NCI-H146 treated with DMSO at 0.1 percent for 48 hours (cell line): ENCODE measurements around the gene ARHGAP33.

Source experiments
- DNase-seq: peaks from one replicate; lab custom pipeline; 2025; ENCODE audit not compliant: unreplicated experiment; lab: John Stamatoyannopoulos, UW

Gene ARHGAP33, protein sequence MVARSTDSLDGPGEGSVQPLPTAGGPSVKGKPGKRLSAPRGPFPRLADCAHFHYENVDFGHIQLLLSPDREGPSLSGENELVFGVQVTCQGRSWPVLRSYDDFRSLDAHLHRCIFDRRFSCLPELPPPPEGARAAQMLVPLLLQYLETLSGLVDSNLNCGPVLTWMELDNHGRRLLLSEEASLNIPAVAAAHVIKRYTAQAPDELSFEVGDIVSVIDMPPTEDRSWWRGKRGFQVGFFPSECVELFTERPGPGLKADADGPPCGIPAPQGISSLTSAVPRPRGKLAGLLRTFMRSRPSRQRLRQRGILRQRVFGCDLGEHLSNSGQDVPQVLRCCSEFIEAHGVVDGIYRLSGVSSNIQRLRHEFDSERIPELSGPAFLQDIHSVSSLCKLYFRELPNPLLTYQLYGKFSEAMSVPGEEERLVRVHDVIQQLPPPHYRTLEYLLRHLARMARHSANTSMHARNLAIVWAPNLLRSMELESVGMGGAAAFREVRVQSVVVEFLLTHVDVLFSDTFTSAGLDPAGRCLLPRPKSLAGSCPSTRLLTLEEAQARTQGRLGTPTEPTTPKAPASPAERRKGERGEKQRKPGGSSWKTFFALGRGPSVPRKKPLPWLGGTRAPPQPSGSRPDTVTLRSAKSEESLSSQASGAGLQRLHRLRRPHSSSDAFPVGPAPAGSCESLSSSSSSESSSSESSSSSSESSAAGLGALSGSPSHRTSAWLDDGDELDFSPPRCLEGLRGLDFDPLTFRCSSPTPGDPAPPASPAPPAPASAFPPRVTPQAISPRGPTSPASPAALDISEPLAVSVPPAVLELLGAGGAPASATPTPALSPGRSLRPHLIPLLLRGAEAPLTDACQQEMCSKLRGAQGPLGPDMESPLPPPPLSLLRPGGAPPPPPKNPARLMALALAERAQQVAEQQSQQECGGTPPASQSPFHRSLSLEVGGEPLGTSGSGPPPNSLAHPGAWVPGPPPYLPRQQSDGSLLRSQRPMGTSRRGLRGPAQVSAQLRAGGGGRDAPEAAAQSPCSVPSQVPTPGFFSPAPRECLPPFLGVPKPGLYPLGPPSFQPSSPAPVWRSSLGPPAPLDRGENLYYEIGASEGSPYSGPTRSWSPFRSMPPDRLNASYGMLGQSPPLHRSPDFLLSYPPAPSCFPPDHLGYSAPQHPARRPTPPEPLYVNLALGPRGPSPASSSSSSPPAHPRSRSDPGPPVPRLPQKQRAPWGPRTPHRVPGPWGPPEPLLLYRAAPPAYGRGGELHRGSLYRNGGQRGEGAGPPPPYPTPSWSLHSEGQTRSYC

DNA sequence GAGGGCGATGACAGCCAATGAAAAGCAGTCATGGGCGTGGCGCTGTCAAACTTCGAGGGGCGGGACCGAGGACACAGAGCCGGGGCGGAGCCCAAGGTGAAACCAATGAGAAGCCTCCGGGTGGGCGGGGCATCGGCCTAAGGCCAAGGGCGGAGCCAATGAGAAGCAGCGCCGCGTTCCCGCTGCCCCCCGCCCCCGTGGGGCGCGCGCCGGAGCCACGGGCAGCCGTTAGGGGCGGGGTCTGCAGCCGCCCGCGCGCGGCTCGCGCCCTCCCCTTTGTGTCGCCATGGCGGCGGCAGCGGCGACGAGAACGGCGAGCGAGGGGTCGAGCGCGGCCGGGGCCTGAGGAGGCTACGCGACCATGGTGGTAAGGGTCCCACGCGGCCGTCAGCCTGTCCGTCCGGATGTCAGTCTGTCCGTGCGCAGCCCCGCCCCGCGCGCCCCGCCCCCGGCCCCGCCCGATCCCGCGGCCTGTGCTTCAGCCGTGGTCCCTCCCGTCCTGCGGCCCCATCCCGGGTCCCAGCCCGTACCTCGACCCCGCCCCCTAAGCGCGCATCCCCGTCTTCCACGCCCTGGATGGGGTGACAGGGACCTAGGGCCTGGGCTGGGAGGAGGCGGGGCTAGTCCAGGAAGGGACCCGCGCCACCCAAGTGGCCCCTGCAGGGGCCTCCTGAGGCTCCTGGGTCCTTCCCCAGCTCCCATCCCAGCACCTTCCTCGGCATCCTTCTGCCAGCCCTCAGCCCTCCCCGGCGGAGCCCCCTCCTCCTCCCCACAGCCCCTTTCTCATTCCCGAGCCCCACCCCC lies at the start of gene ARHGAP33:
Gene ARHGAP33, plus strand, starts transcription at position 267 of the 804 bp plus-strand sequence. Its CDS starts 95 bp downstream, at position 362.
- peak; percentile 97 for DNase-seq

DNA sequence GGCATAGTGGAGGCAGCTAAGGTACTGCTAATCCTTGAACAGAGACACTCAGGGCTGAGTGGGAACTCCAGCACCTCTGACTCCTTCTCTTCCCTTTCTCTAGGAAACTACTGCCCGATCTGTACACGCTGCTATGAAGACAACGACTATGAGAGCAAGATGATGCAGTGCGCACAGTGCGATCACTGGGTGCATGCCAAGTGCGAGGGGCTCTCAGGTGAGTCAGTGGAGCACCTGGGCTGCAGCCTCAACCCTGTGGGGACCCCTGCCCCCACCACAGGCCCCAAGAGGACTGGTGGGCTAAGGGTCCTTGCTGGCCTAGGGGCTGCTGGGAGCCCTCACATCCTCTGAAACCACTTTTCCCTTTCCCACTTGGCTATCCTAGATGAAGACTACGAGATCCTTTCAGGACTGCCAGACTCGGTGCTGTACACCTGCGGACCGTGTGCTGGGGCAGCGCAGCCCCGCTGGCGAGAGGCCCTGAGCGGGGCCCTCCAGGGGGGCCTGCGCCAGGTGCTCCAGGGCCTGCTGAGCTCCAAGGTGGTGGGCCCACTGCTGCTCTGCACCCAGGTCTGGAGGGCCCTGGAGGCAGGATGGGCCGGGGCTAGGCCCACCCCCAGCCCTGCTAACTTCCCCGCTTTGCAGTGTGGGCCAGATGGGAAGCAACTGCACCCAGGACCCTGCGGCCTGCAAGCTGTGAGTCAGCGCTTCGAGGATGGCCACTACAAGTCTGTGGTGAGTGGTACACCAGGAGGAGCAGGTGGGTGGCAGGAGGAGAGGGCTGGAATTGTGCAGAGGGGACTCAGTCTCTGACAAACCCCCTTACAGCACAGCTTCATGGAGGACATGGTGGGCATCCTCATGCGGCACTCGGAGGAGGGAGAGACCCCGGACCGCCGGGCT lies 48.1 kb upstream of the ARHGAP33 start:
- DNase-seq, result no peak

DNA sequence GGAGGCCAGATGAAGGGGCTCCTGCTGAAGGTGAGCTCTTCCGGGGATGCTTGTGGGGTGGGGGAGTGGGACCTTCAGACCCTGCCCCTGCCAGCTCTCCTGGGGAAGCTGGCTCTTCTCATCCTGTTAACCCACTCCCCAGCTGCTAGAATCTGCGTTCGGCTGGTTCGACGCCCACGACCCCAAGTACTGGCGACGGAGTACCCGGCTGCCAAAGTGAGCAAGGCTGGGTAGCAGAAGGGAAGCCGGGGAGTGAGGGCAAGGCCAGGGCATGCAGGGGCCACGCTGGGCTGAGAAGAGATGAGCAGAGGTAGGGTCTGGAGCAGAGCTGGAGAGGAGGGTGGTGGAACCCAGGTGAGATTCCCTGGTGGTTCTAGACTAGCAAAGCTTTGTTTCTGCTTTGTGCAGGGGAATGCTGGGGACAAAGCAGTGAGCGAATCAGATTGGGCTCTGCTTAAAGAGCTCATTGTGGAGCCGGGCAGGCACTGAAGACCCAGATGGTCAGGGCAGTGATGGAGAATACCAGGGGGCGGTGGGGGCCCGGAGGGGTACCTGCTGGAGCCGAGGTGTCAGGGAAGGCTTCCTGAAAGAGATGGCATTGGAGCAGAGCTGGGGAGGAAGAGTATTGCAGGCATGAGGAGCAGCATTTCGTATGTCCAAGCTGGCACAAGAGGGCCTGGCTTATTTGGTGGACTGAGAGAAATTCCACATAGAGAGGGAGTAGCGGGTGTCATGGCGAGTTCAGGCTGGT lies 47.2 kb upstream of the ARHGAP33 start:
- DNase-seq, result no peak

DNA sequence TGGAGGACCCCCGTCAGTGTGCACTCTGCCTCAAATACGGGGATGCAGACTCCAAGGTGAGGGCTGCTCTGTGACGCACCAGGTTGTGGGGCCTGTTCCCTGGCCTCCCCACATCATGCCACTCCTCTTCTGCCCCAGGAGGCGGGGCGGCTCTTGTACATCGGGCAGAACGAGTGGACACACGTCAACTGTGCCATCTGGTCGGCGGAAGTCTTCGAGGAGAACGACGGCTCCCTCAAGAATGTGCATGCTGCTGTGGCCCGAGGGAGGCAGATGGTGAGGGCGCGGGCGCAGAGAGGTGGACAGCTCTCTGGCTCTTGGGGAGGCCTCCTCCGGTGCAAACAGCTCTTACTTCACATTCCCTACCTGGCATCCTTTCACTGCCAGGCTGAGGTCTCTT lies 46.3 kb upstream of the ARHGAP33 start:
- DNase-seq, result no peak

DNA sequence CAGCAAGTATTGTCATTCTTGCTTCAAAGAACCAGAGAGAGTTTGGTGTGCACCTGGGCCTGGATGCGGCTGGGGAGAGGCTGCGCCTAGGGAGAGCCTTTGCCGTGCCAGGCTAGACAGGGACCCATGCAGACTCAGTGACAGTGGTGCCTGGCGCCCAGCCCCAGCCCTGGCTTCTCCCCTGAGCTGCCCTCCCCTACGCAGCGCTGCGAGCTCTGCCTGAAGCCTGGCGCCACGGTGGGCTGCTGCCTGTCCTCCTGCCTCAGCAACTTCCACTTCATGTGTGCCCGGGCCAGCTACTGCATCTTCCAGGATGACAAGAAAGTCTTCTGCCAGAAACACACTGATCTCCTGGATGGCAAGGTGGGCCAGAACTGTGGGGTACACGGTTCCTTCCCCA lies 45.6 kb upstream of the ARHGAP33 start:
- DNase-seq, result no peak

DNA sequence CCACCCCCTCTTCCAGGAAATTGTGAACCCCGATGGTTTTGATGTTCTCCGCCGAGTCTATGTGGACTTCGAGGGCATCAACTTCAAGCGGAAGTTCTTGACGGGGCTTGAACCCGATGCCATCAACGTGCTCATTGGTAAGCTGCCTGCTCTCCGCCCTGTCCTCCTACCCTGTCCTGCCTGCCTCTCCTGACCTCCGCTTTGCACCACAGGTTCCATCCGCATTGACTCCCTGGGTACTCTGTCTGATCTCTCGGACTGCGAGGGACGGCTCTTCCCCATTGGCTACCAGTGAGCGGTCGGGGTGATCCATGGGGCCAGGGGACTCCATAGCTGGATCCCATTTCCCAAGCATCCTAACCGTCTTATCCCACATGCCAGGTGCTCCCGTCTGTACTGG lies 45.0 kb upstream of the ARHGAP33 start:
- DNase-seq, result no peak

DNA sequence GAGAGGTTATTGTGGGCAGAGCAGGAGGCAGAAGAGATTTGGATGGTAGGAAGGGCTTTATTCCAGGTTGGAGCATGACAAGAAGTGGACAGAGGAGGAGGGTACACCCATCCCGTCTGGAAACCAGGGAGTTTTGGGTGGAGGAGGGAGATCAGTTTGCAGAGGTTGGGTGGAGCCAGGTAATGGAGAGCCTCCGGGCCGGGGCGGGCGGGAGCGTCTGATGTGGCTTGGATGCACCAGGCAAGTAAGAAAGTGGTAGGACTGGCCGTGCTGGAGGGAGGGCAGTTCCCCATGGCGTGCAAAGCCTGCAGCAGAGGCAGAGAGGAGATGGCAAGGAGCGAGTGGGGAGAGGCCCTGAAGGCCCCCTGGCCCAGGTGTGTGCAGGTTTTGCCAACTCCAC lies 44.0 kb upstream of the ARHGAP33 start:
- DNase-seq, result no peak

DNA sequence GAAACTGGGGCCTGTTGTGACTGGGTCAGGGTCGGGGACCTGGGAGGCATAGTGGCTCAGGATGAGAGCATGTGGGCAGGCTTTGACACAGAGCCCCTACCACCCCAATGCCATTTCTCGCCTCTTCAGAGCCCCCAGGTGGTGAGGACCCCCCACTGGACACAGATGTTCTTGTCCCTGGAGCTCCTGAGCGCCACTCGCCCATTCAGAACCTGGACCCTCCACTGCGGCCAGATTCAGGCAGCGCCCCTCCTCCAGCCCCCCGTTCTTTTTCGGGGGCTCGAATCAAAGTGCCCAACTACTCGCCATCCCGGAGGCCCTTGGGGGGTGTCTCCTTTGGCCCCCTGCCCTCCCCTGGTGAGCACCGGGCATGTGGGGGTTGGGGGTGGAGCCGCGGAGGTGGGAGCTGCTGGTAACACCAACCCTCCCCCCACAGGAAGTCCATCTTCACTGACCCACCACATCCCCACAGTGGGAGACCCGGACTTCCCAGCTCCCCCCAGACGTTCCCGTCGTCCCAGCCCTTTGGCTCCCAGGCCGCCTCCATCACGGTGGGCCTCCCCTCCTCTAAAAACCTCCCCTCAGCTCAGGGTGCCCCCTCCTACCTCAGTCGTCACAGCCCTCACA lies 43.5 kb upstream of the ARHGAP33 start:
- DNase-seq, result no peak

DNA sequence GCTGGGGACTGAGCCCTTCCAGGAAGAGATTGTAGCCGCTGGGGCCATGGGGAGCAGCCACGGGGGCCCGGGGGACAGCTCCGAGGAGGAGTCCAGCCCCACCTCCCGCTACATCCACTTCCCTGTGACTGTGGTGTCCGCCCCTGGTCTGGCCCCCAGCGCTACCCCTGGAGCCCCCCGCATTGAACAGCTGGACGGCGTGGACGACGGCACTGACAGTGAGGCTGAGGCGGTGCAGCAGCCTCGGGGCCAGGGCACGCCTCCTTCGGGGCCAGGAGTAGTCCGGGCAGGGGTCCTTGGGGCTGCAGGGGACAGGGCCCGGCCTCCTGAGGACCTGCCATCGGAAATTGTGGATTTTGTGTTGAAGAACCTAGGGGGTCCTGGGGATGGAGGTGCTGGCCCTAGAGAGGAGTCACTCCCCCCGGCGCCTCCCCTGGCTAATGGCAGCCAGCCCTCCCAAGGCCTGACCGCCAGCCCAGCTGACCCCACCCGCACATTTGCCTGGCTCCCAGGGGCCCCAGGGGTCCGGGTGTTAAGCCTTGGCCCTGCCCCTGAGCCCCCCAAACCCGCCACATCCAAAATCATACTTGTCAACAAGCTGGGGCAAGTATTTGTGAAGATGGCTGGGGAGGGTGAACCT lies 42.7 kb upstream of the ARHGAP33 start:
- DNase-seq, result no peak

DNA sequence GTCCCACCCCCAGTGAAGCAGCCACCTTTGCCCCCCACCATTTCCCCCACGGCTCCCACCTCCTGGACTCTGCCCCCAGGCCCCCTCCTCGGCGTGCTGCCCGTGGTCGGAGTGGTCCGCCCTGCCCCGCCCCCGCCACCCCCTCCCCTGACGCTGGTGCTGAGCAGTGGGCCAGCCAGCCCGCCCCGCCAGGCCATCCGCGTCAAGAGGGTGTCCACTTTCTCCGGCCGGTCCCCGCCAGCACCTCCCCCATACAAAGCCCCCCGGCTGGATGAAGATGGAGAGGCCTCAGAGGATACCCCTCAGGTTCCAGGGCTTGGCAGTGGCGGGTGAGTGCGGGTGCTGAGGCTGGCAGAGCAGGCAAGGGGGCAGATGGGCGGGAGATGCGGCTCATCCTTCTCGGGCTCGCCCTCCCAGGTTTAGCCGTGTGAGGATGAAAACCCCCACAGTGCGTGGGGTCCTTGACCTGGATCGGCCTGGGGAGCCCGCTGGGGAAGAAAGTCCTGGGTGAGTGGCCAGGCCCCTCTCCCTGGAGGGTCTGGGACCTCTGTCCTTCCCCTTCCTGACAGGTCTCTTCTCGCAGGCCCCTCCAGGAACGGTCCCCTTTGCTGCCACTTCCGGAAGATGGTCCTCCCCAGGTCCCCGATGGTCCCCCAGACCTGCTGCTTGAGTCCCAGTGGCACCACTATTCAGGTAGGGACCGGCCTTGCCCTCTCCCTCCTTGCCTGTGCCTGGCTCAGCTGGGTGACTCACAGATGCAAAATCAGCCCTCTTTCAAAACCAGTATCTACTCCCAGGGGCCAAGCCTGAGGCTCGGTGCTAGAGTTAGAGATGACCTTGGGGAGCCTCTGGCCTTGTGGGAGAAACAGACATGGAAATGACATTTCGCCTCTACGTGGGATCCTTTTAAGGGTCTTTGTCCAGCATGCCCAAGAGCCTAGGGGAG lies 41.9 kb upstream of the ARHGAP33 start:
- no peak for DNase-seq

DNA sequence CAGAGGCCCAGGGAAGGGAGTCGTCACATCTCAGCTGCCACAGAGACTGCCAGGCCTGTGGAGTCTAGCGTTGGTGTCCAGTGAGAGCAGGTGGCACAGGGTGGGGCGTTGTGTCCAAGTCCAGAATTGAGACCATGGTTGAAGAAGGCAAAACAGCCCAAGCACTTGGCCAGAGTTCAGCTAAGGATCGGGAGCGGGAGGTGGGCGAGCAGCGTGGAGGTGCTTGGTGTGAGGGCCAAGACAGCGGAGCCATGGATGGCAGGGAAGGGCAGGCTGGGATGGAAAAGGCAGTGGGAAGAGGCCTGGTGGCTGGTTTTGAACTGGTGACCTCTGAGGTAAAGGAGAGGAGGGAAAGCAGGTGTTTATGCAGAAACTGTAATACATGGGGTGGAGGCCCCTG lies 41.1 kb upstream of the ARHGAP33 start:
- DNase-seq, result no peak

DNA sequence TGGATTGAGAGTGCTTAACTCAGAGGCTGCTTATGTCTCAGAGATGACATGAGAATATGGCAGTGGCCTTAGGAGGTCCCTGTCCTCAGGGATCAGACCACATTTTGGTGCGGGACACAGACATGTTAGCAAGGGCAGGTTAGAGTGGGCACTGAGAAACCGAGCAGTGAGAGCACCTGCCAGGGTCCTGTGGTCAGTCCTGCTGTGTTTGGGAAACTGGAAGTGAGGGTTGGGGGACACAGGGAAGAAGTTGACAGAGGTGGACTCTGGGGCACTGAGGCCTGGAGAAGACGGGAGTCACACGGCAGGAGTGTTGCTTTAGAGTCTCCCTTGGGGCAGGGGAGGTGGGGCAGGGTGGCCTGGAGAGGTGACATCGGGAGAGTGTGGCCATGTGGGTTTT lies 40.5 kb upstream of the ARHGAP33 start:
- no peak for DNase-seq

DNA sequence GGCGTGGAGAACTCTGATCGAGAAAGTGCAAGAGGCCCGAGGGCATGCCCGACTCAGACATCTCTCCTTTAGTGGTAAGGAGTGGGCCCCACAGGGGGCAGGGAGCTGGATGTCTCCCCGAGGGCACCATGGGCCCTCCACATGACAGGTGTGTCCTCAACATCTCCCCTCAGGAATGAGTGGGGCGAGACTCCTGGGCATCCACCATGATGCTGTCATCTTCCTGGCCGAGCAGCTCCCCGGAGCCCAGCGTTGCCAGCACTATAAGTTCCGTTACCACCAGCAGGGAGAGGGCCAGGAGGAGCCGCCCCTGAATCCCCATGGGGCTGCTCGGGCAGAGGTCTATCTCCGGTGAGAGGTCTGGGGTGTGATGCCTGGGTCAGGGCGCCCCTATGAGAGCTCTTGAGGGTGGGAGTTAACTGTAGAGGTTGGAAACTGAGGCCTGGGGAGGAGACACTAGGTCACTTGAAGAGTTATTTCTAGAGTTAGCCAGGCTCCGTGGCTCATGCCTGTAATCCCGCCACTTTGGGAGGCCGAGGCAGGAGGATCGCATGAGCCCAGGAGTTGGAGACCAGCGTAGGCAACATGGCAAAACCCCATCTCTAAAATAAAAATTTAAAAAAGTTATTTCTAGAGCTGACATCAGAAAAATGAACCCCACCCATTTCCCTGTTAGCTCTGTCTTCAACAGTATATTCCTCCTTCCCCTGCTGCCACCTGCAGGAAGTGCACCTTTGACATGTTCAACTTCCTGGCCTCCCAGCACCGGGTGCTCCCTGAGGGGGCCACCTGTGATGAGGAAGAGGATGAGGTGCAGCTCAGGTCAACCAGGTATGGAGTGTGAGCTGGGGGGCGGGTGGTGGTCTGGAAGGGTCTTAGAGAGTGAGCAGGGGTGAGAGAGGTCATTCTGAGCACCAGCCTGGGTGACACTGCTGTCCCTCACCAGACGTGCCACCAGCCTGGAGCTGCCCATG lies 38.2 kb upstream of the ARHGAP33 start:
- no peak for DNase-seq

DNA sequence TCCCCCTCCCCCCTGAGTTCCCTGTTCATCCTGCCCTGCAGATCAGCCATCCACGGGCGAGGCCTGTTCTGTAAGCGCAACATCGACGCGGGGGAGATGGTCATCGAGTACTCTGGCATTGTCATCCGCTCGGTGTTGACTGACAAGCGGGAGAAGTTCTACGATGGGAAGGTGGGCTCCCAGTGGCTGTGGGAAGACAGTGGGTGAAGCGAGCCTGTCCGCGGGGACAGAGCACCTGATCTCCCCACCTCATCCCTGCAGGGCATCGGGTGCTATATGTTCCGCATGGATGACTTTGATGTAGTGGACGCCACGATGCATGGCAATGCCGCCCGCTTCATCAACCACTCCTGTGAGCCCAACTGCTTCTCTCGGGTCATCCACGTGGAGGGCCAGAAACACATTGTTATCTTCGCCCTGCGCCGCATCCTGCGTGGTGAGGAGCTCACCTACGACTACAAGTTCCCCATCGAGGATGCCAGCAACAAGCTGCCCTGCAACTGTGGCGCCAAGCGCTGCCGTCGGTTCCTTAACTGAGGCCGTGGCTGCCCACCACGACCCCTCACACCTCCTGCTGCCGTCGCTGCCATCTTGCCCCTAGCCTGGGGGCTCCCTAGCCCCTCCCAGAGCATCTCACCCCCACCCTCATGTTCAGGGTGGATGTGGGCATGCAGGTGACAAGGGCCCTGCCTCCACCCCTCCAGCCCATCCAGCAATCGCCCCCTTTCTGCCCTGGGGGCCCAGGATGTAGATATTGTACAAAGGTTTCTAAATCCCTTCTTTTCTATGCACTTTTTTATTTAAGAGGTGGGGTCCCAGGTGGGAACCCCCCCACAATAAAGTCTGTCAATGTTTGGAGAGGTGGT lies 37.1 kb upstream of the ARHGAP33 start:
- DNase-seq, result no peak

DNA sequence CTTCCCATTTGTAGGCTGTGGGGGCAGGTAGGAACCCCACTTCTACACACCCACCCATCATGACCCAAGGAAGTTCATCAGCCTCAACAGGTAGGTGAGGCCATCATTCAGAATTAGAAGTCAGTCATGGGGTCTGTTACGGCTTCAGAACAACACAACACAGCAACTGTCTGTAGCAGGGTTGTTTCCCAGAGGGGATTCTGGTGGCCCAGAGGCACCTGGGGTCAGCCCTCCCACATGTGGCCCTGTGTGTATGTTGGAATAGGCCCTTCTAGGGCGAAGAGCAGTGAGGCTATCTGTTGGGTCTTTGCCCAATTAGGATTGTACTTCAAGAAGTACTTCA lies 36.5 kb upstream of the ARHGAP33 start:
- DNase-seq, result no peak
